A673 (cell line): ENCODE data around the gene BCO1.

Experiments used
- CTCF ChIP-seq: fragments of 300-800, 200-600 bp; sonication (generic); conservative IDR thresholded peaks from 2 replicates; pipeline ENCODE4 v1.5.1; 2017; ENCODE audit warnings: low read depth, mild to moderate bottlenecking, antibody characterized with exemption, low read length, moderate library complexity, mixed read lengths
- EZH2 ChIP-seq: fragments of 200-600 bp; sonication (generic); IDR thresholded peaks from 2 replicates; pipeline ENCODE4 v1.6.1; 2017; ENCODE audit warnings: borderline replicate concordance, low read depth, mild to moderate bottlenecking, mixed read lengths, antibody characterized with exemption, low read length; ENCODE audit not compliant: poor library complexity, severe bottlenecking

DNA sequence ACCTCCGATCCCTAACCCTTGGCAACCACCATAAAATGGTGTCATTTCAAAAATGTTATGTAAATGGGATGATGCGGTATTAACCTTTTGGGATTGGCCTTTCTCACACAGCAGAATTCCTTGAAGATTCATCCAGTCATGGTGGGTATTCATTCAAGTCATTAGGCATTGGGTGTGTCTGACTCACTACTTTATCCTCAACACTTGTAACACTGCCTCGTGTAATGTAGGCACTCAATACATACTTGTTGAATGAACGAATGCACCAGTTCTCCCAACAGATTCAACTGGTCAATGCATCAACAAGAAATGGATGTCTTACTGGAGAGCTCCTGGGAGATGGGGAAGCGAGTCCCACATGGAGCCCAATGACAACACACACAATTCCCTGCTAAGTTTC is 54.4 kb downstream of the BCO1 start:
- TF ChIP-seq CTCF (no peak), EZH2 (no peak)
